HK-2 (cell line): ENCODE results near the gene MLN.

ENCODE experiments used
- DNase-seq: peaks from one replicate; pipeline ENCODE4 v3.0.0-alpha.2; 2018; ENCODE audit not compliant: unreplicated experiment

MLN gene

GRCh38 chr6:33803571-33804053 is at the start of gene MLN:
MLN (minus strand) TSS chr6:33804003; CDS start chr6:33801163, 2,840 bp downstream.
- DNase-seq: no peak

- no peak for DNase-seq
These were observed 49.2 kb upstream of the MLN start for GRCh38 chr6:33853026-33853425.

GRCh38 chr6:33851959-33852358 is 48.2 kb upstream of the MLN start:
- no peak for DNase-seq

- no peak for DNase-seq
These were observed 47.2 kb upstream of the MLN start for GRCh38 chr6:33850869-33851541.

- no peak for DNase-seq
These were observed 46.5 kb upstream of the MLN start for GRCh38 chr6:33850296-33850695.

GRCh38 chr6:33849500-33850075 is 45.8 kb upstream of the MLN start:
- no peak for DNase-seq

- DNase-seq: no peak
These were observed 44.7 kb upstream of the MLN start for GRCh38 chr6:33848484-33848883.

GRCh38 chr6:33847867-33848266 is 44.1 kb upstream of the MLN start:
- DNase-seq: no peak

- no peak for DNase-seq
These were observed 43.3 kb upstream of the MLN start for GRCh38 chr6:33847078-33847477.

GRCh38 chr6:33846226-33846625 is 42.4 kb upstream of the MLN start:
- DNase-seq: no peak

GRCh38 chr6:33845031-33845745 is 41.4 kb upstream of the MLN start:
- DNase-seq: no peak

GRCh38 chr6:33843131-33844121 is 39.6 kb upstream of the MLN start:
- DNase-seq: no peak

- no peak for DNase-seq
These were observed 38.1 kb upstream of the MLN start for GRCh38 chr6:33841868-33842267.

- no peak for DNase-seq
These were observed 37.3 kb upstream of the MLN start for GRCh38 chr6:33841070-33841469.

- DNase-seq: peak; percentile 74
These were observed 36.5 kb upstream of the MLN start for GRCh38 chr6:33840048-33840926.

- DNase-seq: no peak
These were observed 35.7 kb upstream of the MLN start for GRCh38 chr6:33839399-33840047.

- DNase-seq: no peak
These were observed 35.2 kb upstream of the MLN start for GRCh38 chr6:33838983-33839382.

- DNase-seq: no peak
These were observed 34.3 kb upstream of the MLN start for GRCh38 chr6:33837971-33838665.

GRCh38 chr6:33836806-33837469 is 33.1 kb upstream of the MLN start:
- DNase-seq: no peak
